C4-2B (cell line): ENCODE data around the gene CNOT3.

ENCODE experiments used
- H3K27ac ChIP-seq: fragments of 450-650 bp; 2 replicates; pipeline ENCODE4 v1.5.1; 2017
- CTCF ChIP-seq: fragments of 450-650 bp; conservative IDR thresholded peaks from 2 replicates; pipeline ENCODE4 v1.5.1; 2017; ENCODE audit warnings: mild to moderate bottlenecking
- ZFX ChIP-seq: fragments of 450-650 bp; IDR thresholded peaks from 2 replicates; pipeline ENCODE4 v1.6.1; 2017

Gene CNOT3

GRCh38 chr19:54204767-54205468 lies 67.4 kb downstream of the CNOT3 start:
- TF ChIP-seq ZFX (no peak), CTCF (no peak)
- H3K27ac ChIP-seq, result no peak overlapping the region
